OCI-LY3 (cell line): Measurements from ENCODE around the gene CCDC28B.

ENCODE experiments used
- H2AFZ ChIP-seq: fragments of 200-600, 300-600 bp; shearing (Covaris generic); 2 replicates; pipeline ENCODE4 v1.6.0; 2014; ENCODE audit warnings: antibody characterized with exemption, low read depth, low read length
- H3K27ac ChIP-seq: fragments of 200-600, 300-600 bp; sonication (generic); 2 replicates; pipeline ENCODE4 v1.5.1; 2014; ENCODE audit warnings: mild to moderate bottlenecking, low read length, moderate library complexity, mixed read lengths
- H3K27me3 ChIP-seq: fragments of 200-600, 300-600 bp; sonication (generic); 2 replicates; pipeline ENCODE4 v1.6.1; 2014; ENCODE audit warnings: low read depth, low read length, mixed read lengths
- H3K36me3 ChIP-seq: fragments of 200-600, 300-600 bp; sonication (generic); replicated peaks from 2 replicates; pipeline ENCODE3; 2014; ENCODE audit warnings: low read depth, low read length, mixed read lengths
- H3K4me1 ChIP-seq: fragments of 300-600, 200-600 bp; sonication (generic); 2 replicates; pipeline ENCODE4 v1.6.1; 2014; ENCODE audit warnings: low read length, mixed read lengths
- H3K4me2 ChIP-seq: fragments of 200-600, 300-600 bp; sonication (generic); 2 replicates; pipeline ENCODE4 v1.6.1; 2014; ENCODE audit warnings: low read length, mixed read lengths
- H3K4me3 ChIP-seq: fragments of 300-600, 200-600 bp; sonication (generic); 2 replicates; pipeline ENCODE4 v1.5.1; 2014; ENCODE audit warnings: antibody characterized with exemption, mild to moderate bottlenecking, low read length, moderate library complexity
- H3K79me2 ChIP-seq: fragments of 300-600, 200-600 bp; shearing (Covaris generic); 2 replicates; pipeline ENCODE4 v1.6.1; 2014; ENCODE audit warnings: mild to moderate bottlenecking, low read length, mixed read lengths
- H3K9ac ChIP-seq: fragments of 300-600, 200-600 bp; shearing (Covaris generic); 2 replicates; pipeline ENCODE4 v1.6.0; 2014; ENCODE audit warnings: mild to moderate bottlenecking, low read length, moderate library complexity
- H3K9me3 ChIP-seq: fragments of 200-600, 300-600 bp; shearing (Covaris generic); 2 replicates; pipeline ENCODE4 v1.6.1; 2014; ENCODE audit warnings: low read length, mixed read lengths; ENCODE audit not compliant: insufficient read depth
- H4K20me1 ChIP-seq: fragments of 200-600, 300-600 bp; sonication (generic); 2 replicates; pipeline ENCODE4 v1.6.1; 2016; ENCODE audit warnings: low read length, mixed read lengths; ENCODE audit not compliant: insufficient read depth
- CTCF ChIP-seq: fragments of 200-600, 300-600 bp; sonication (generic); IDR thresholded peaks from 2 replicates; pipeline ENCODE4 v1.5.1; 2014; ENCODE audit warnings: antibody characterized with exemption, low read length, low read depth
- EZH2phosphoT487 ChIP-seq: fragments of 200-600 bp; shearing (Covaris generic); IDR thresholded peaks from 2 replicates; pipeline ENCODE4 v1.6.1; 2018; ENCODE audit warnings: antibody characterized with exemption, mixed run types, low read depth

Gene CCDC28B

GRCh38 chr1:32180186-32181060, 20.0 kb upstream of the CCDC28B start:
- Histone ChIP-seq H3K4me1 (peaks cover 18% of the 10 kb centered on the region), H3K4me3 (peak overlapping the region; percentile 94), H3K27me3 (no peaks in the 10 kb centered on the region), H3K36me3 (peaks cover 30% of the 10 kb centered on the region), H3K27ac (peak overlapping the region; percentile 76), H2AFZ (no peak overlapping the region), H3K9ac (peak overlapping the region; percentile 96), H4K20me1 (no peaks in the 10 kb centered on the region; the same call in 1 of the 2 replicates), H3K9me3 (no peaks in the 10 kb centered on the region), H3K4me2 (peak overlapping the region; percentile 94), H3K79me2 (peaks cover 52% of the 10 kb centered on the region)
- TF ChIP-seq EZH2phosphoT487 (no peak), CTCF (no peak)

GRCh38 chr1:32181065-32181464, 19.3 kb upstream of the CCDC28B start:
- H3K4me2 ChIP-seq, result peak overlapping the region; percentile 94
- no peaks in the 10 kb centered on the region for H3K9me3 ChIP-seq
- peak overlapping the region; percentile 76; the same call in 1 of the 2 replicates for H3K27ac ChIP-seq
- no peaks in the 10 kb centered on the region for H3K27me3 ChIP-seq
- peaks cover 57% of the 10 kb centered on the region for H3K79me2 ChIP-seq
- peaks cover 1% of the 10 kb centered on the region; the same call in 1 of the 2 replicates for H4K20me1 ChIP-seq
- H3K36me3 ChIP-seq, result peaks cover 31% of the 10 kb centered on the region
- peak overlapping the region; percentile 96 for H3K9ac ChIP-seq
- H2AFZ ChIP-seq, result no peak overlapping the region
- peaks cover 18% of the 10 kb centered on the region for H3K4me1 ChIP-seq
- TF ChIP-seq EZH2phosphoT487 (no peak), CTCF (no peak)
- peak overlapping the region; percentile 94 for H3K4me3 ChIP-seq

GRCh38 chr1:32181563-32181962, 18.8 kb upstream of the CCDC28B start:
- Histone ChIP-seq H3K27ac (no peak overlapping the region), H3K9ac (no peak overlapping the region), H3K27me3 (no peaks in the 10 kb centered on the region), H3K4me1 (peaks cover 18% of the 10 kb centered on the region), H3K4me3 (no peak overlapping the region), H3K79me2 (peaks cover 62% of the 10 kb centered on the region), H3K9me3 (no peaks in the 10 kb centered on the region), H3K4me2 (no peak overlapping the region), H3K36me3 (peaks cover 36% of the 10 kb centered on the region), H4K20me1 (peaks cover 2% of the 10 kb centered on the region; the same call in 1 of the 2 replicates), H2AFZ (no peak overlapping the region)
- no peak for TF ChIP-seq EZH2phosphoT487
- TF ChIP-seq CTCF, result no peak

- Histone ChIP-seq H3K36me3 (peaks cover 38% of the 10 kb centered on the region), H3K4me3 (no peak overlapping the region), H3K9me3 (no peaks in the 10 kb centered on the region), H3K4me1 (peaks cover 18% of the 10 kb centered on the region), H2AFZ (no peak overlapping the region), H4K20me1 (peaks cover 2% of the 10 kb centered on the region; the same call in 1 of the 2 replicates), H3K79me2 (peaks cover 66% of the 10 kb centered on the region), H3K27me3 (no peaks in the 10 kb centered on the region), H3K9ac (no peak overlapping the region), H3K27ac (no peak overlapping the region), H3K4me2 (no peak overlapping the region)
- no peak for TF ChIP-seq CTCF
These were observed 18.3 kb upstream of the CCDC28B start for GRCh38 chr1:32182060-32182459.
